SK-N-SH (cell line): ENCODE data around the gene CYP26B1.

Experiments
- CHD2 ChIP-seq: fragments of 150-350 bp; IDR thresholded peaks from 2 replicates; pipeline ENCODE4 v1.6.1; 2018; ENCODE audit warnings: low read length; ENCODE audit not compliant: partially characterized antibody
- ELF1 ChIP-seq: IDR thresholded peaks from 2 replicates; pipeline ENCODE4 v1.4.0; 2012
- EP300 ChIP-seq, 2 experiments: IDR thresholded peaks; 2 replicates each; pipeline versions ENCODE4 v1.4.0 to v1.6.1; 2012; ENCODE audit warnings: borderline replicate concordance in 1 of 2, low read depth in 1 of 2, low read length in 1 of 2
- EZH2phosphoT487 ChIP-seq: fragments of 200-600 bp; sonication (generic); IDR thresholded peaks from 2 replicates; pipeline ENCODE4 v1.6.1; 2017; ENCODE audit warnings: low read depth, mixed run types, mild to moderate bottlenecking, antibody characterized with exemption, moderate library complexity, borderline replicate concordance
- FOXJ3 ChIP-seq: sonication (generic); formaldehyde crosslinking; IDR thresholded peaks from 2 replicates; pipeline ENCODE4 v1.5.1; 2020; ENCODE audit warnings: mild to moderate bottlenecking, missing genetic modification reagents
- MEF2A ChIP-seq: IDR thresholded peaks from 2 replicates; pipeline ENCODE4 v1.4.0; 2012; ENCODE audit warnings: low read depth, borderline replicate concordance
- POLR2AphosphoS5 ChIP-seq: IDR thresholded peaks from 2 replicates; pipeline ENCODE4 v1.6.1; 2012; ENCODE audit warnings: low read depth, low read length
- SMC3 ChIP-seq: IDR thresholded peaks from 2 replicates; pipeline ENCODE4 v1.6.1; 2012; ENCODE audit warnings: low read depth, low read length, improper control_type of control experiment
- TAF1 ChIP-seq: IDR thresholded peaks from 2 replicates; pipeline ENCODE4 v1.6.1; 2012; ENCODE audit warnings: low read depth, mild to moderate bottlenecking, low read length, moderate library complexity, borderline replicate concordance
- TF ChIP-seq, protein P1 (sequence below): fragments of 200-600 bp; sonication (generic); IDR thresholded peaks from 2 replicates; pipeline ENCODE4 v1.6.1; 2017; ENCODE audit warnings: antibody characterized with exemption, mild to moderate bottlenecking, moderate library complexity
- TF ChIP-seq, protein P2 (sequence below): IDR thresholded peaks from 2 replicates; pipeline ENCODE4 v1.4.0; 2012; ENCODE audit warnings: low read depth, borderline replicate concordance
- TF ChIP-seq, protein P3 (sequence below): IDR thresholded peaks from 2 replicates; pipeline ENCODE4 v1.6.1; 2012; ENCODE audit warnings: mild to moderate bottlenecking, low read depth, low read length, moderate library complexity

DNA sequence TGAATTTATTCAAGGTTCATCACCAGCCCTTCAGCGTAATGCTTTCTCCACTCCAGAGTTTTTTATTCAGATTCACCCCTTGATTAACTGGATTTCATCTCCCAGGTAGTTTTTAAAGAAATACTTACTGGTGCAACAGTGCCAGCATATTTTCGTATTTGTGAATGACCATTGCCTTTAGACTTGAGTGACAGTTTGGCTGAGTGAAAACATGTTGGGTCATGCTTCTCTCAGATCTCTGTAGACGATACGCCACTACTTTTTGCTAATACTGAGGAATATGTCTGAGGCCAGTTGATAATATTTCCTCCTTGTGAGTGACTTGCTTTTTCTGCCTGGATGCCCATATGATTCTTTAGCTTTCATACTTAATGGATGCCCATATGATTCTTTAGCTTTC is 51.5 kb downstream of the CYP26B1 start:
- TF ChIP-seq EP300 (IDR thresholded peaks at IDR 0.05; ENCODE audit: borderline replicate concordance in 1 of 2, low read depth in 1 of 2, low read length in 1 of 2), result no peak
- no peak for TF ChIP-seq EZH2phosphoT487
- TF ChIP-seq, protein P1, sequence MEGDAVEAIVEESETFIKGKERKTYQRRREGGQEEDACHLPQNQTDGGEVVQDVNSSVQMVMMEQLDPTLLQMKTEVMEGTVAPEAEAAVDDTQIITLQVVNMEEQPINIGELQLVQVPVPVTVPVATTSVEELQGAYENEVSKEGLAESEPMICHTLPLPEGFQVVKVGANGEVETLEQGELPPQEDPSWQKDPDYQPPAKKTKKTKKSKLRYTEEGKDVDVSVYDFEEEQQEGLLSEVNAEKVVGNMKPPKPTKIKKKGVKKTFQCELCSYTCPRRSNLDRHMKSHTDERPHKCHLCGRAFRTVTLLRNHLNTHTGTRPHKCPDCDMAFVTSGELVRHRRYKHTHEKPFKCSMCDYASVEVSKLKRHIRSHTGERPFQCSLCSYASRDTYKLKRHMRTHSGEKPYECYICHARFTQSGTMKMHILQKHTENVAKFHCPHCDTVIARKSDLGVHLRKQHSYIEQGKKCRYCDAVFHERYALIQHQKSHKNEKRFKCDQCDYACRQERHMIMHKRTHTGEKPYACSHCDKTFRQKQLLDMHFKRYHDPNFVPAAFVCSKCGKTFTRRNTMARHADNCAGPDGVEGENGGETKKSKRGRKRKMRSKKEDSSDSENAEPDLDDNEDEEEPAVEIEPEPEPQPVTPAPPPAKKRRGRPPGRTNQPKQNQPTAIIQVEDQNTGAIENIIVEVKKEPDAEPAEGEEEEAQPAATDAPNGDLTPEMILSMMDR, result no peak
- no peak for TF ChIP-seq POLR2AphosphoS5
- TF ChIP-seq, protein P2, sequence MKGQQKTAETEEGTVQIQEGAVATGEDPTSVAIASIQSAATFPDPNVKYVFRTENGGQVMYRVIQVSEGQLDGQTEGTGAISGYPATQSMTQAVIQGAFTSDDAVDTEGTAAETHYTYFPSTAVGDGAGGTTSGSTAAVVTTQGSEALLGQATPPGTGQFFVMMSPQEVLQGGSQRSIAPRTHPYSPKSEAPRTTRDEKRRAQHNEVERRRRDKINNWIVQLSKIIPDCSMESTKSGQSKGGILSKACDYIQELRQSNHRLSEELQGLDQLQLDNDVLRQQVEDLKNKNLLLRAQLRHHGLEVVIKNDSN, result no peak
- no peak for TF ChIP-seq MEF2A
- TF ChIP-seq SMC3, result no peak
- TF ChIP-seq TAF1, result no peak
- no peak for TF ChIP-seq CHD2
- TF ChIP-seq ELF1, result no peak
- TF ChIP-seq, protein P3, sequence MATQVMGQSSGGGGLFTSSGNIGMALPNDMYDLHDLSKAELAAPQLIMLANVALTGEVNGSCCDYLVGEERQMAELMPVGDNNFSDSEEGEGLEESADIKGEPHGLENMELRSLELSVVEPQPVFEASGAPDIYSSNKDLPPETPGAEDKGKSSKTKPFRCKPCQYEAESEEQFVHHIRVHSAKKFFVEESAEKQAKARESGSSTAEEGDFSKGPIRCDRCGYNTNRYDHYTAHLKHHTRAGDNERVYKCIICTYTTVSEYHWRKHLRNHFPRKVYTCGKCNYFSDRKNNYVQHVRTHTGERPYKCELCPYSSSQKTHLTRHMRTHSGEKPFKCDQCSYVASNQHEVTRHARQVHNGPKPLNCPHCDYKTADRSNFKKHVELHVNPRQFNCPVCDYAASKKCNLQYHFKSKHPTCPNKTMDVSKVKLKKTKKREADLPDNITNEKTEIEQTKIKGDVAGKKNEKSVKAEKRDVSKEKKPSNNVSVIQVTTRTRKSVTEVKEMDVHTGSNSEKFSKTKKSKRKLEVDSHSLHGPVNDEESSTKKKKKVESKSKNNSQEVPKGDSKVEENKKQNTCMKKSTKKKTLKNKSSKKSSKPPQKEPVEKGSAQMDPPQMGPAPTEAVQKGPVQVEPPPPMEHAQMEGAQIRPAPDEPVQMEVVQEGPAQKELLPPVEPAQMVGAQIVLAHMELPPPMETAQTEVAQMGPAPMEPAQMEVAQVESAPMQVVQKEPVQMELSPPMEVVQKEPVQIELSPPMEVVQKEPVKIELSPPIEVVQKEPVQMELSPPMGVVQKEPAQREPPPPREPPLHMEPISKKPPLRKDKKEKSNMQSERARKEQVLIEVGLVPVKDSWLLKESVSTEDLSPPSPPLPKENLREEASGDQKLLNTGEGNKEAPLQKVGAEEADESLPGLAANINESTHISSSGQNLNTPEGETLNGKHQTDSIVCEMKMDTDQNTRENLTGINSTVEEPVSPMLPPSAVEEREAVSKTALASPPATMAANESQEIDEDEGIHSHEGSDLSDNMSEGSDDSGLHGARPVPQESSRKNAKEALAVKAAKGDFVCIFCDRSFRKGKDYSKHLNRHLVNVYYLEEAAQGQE, result no peak
- TF ChIP-seq FOXJ3, result no peak
